IMR-90 (cell line): ENCODE measurements around the gene ADCY5.

ENCODE experiments used
- BHLHE40 ChIP-seq: fragments of 150-350 bp; IDR thresholded peaks from 2 replicates; pipeline ENCODE4 v1.6.1; 2016; ENCODE audit warnings: mild to moderate bottlenecking, low read depth, low read length
- CEBPB ChIP-seq: IDR thresholded peaks from 2 replicates; pipeline ENCODE4 v1.6.1; 2012; ENCODE audit warnings: low read depth, low read length, improper control_type of control experiment
- CHD1 ChIP-seq: IDR thresholded peaks from 2 replicates; pipeline ENCODE4 v1.6.1; 2012; ENCODE audit warnings: low read depth, low read length, improper control_type of control experiment
- CTCF ChIP-seq: conservative IDR thresholded peaks from 2 replicates; pipeline ENCODE4 v1.5.1; 2012; ENCODE audit warnings: mild to moderate bottlenecking, low read depth, low read length, improper control_type of control experiment
- MAFK ChIP-seq: IDR thresholded peaks from 2 replicates; pipeline ENCODE4 v1.6.1; 2012; ENCODE audit warnings: low read depth, low read length, improper control_type of control experiment
- MXI1 ChIP-seq: IDR thresholded peaks from 2 replicates; pipeline ENCODE4 v1.6.1; 2012; ENCODE audit warnings: low read depth, mild to moderate bottlenecking, low read length, moderate library complexity, borderline replicate concordance
- NFE2L2 ChIP-seq: fragments of 150-350 bp; IDR thresholded peaks from 2 replicates; pipeline ENCODE4 v1.6.1; 2016; ENCODE audit warnings: low read depth, mild to moderate bottlenecking, low read length
- POLR2A ChIP-seq: IDR thresholded peaks from 2 replicates; pipeline ENCODE4 v1.6.1; 2012; ENCODE audit warnings: mild to moderate bottlenecking, low read depth, low read length
- RAD21 ChIP-seq: IDR thresholded peaks from 2 replicates; pipeline ENCODE4 v1.6.1; 2012; ENCODE audit warnings: low read length, improper control_type of control experiment
- RCOR1 ChIP-seq: IDR thresholded peaks from 2 replicates; pipeline ENCODE4 v1.6.1; 2012; ENCODE audit warnings: mild to moderate bottlenecking, low read length, improper control_type of control experiment; ENCODE audit not compliant: insufficient replicate concordance
- RFX5 ChIP-seq: IDR thresholded peaks from 2 replicates; pipeline ENCODE4 v1.8.0; 2012; ENCODE audit warnings: low read depth, mild to moderate bottlenecking, low read length, moderate library complexity
- SMC3 ChIP-seq: fragments of 150-350 bp; IDR thresholded peaks from 2 replicates; pipeline ENCODE4 v1.6.1; 2016; ENCODE audit warnings: low read depth, mild to moderate bottlenecking, antibody characterized with exemption, low read length, moderate library complexity
- USF2 ChIP-seq: fragments of 150-350 bp; IDR thresholded peaks from 2 replicates; pipeline ENCODE4 v1.6.1; 2017; ENCODE audit warnings: mild to moderate bottlenecking, antibody characterized with exemption, low read length, low read depth

DNA sequence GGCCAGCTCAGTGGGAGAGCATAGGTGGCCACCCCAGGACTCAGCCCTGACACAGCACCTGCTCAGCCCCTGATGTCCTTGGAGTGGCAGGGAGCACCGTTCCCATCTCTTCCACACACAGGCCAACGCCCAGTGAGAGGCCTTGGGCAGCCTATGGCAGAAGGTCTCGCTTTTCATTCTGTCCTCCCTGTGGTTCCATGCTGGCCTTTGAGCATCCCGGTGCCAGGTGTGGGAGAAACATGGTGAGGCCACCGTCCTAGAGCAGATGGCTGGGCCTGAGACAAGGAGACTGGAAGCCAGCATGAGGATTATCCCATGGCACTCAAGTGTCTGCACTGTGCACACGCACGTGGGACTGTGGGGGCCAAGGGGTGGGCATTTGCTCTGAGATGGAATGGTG is 25.1 kb downstream of the ADCY5 start:
- TF ChIP-seq SMC3, result no peak
- no peak for TF ChIP-seq CHD1
- TF ChIP-seq RAD21, result no peak
- TF ChIP-seq CTCF, result no peak
- TF ChIP-seq MXI1, result no peak
- TF ChIP-seq POLR2A, result no peak
- no peak for TF ChIP-seq CEBPB
- no peak for TF ChIP-seq USF2
- TF ChIP-seq MAFK, result no peak
- TF ChIP-seq RCOR1, result no peak
- no peak for TF ChIP-seq NFE2L2
- TF ChIP-seq BHLHE40, result no peak
- no peak for TF ChIP-seq RFX5
